Measurements from ENCODE around the gene CIDEC.

The CIDEC gene

GRCh38 chr3:9828801-9829755 lies 51.0 kb downstream of the CIDEC start:
- intact Hi-C loops (cut with DNase I), result no loop called here
- peak in 1 of 42 donors; percentile 27 for DNase-seq

- DNase-seq, result no peak
Observed at GRCh38 chr3:9826815-9827573, 53.1 kb downstream of the CIDEC start.

DNA sequence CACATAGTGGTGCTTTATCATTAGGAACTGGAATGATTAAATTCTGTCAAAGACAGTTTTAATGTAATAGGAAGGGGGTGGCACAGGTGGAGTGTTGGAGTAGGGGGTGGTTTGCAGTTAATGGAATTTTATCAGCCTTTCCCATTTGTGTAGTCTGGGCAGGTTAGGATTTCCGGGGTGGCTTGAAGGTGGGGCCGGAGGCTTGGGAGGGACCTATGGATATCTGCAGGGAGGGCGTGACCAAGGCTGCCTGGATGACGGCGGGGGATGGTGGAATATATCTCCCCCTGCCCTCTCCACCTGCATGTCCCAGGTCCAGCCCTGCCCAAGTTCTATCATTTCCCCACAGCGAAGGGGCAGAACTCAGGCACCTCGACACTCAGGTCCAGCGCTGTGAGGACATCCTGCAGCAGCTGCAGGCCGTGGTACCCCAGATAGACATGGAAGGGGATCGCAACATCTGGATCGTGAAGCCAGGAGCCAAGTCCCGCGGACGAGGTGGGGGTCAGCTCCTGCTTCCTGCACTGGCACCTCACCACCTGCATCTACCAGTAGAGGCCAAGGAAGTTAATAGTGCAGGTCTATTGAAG lies 54.5 kb downstream of the CIDEC start:
- DNase-seq, result no peak
- intact Hi-C loops (cut with DNase I), result no loop called here

More at GRCh38 chr3:9826815-9827573, 53.1 kb downstream of the CIDEC start:
- intact Hi-C loops (cut with DNase I), result no loop called here

- intact Hi-C loops (cut with DNase I), result no loop called here
- DNase-seq, result no peak
Observed at GRCh38 chr3:9820946-9821345, 59.1 kb downstream of the CIDEC start.

- DNase-seq, result no peak
- intact Hi-C loops (cut with DNase I), result no loop called here
Observed at GRCh38 chr3:9820543-9820942, 59.5 kb downstream of the CIDEC start.

DNA sequence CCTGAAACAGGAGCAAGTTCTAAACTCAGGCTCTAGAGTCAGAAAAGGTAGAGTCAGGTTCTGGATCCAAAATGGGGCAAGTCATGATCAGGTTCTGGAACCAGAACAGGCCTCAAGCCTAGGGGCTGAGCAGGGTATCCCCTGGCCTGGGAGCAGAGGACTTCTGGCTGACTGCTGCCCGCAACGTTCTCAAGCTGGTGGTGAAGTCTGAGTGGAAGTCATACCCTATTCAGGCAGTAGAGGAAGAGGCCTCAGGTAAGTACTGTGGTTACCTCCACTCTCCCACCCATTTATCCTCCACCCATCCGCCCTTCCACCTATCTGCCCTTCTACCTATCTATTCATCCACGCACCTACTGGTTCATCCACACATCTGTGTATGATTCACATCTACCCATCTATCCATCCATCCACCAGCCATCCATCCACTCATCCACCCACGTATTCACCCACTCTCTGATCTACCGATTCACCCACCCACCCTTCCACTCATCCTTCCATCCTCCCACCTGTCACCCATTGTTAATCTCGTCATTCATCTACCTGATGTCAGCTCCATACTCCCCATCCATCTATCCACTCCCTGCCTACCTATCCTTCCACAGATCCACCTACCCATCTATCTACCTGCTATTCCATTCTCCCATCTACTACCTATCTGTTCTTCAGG lies 61.3 kb downstream of the CIDEC start:
- DNase-seq, result no peak

DNA sequence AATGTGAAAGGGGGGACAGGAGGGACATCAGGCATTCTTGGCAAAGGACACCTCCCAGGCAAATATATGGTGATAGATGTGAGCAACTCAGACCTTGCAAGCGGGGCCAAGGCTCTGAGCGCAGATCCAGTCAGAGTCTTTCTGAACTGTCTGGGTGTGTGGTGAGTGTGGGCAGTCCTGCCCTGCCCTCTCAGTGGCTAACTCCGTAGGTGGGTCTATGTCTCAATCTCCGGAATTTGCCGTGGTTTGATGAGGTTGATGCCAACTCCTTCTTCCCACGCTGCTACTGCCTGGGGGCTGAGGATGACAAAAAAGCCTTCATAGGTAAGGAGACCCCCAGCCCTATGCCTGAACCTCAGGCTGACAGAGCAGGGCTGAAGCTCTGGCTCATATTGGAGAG lies 62.6 kb downstream of the CIDEC start:
- DNase-seq, result no peak
- intact Hi-C loops (cut with DNase I), result no loop called here

More for the DNA sequence above, 61.3 kb downstream of the CIDEC start:
- intact Hi-C loops (cut with DNase I), result no loop called here

Data from head of caudate nucleus (tissue), 42 donors.